Esophagus muscularis mucosa (tissue), 3 donors: Measurements from ENCODE around the gene CRACR2B.

ENCODE experiments used
- CTCF ChIP-seq, 3 experiments: fragments of 200-600 bp in 2 of 3; fragments of 450-650 bp in 1 of 3; sonication (generic) in 2 of 3; IDR thresholded peaks; one replicate each; pipeline ENCODE4 v1.5.1; 2017 to 2019; ENCODE audit warnings: antibody characterized with exemption in 3 of 3, mild to moderate bottlenecking in 2 of 3, moderate library complexity in 1 of 3
- POLR2A ChIP-seq: fragments of 450-650 bp; IDR thresholded peaks from one replicate; pipeline ENCODE4 v1.6.1; 2017; ENCODE audit warnings: antibody characterized with exemption, moderate library complexity, mild to moderate bottlenecking, low read depth
- POLR2AphosphoS5 ChIP-seq, 2 donors: sonication (generic); formaldehyde crosslinking; IDR thresholded peaks; one replicate each; pipeline ENCODE4 v1.6.1; 2017; ENCODE audit warnings: antibody characterized with exemption in 2 of 2

- no peak for TF ChIP-seq CTCF (IDR thresholded peaks at IDR 0.05)
- TF ChIP-seq POLR2AphosphoS5 (IDR thresholded peaks at IDR 0.05) = no peak
- no peak for TF ChIP-seq POLR2A
Measured at GRCh38 chr11:792535-792821, 35.2 kb upstream of the CRACR2B start.
